GM23338 (cell line): ENCODE results near the gene CDKN1A. TPM values are rescaled to one million over a fixed set of nuclear protein-coding genes. Genes with fewer than 3 reads are reported as not detected.

Source experiments
- ATAC-seq: fragments of 200-7000 bp; cut with Tn5 transposase; 3 replicates; pipeline ENCODE4 v1.9.1; 2020
- DNase-seq: peaks from one replicate; pipeline ENCODE4 v3.0.0-alpha.2; 2015; ENCODE audit warnings: low spot score
- H2AFZ ChIP-seq: fragments of 200-600 bp; sonication (generic); 2 replicates; pipeline ENCODE4 v1.8.0; 2016; ENCODE audit warnings: antibody characterized with exemption, mild to moderate bottlenecking, moderate library complexity
- H3F3A ChIP-seq: fragments of 200-600 bp; sonication (generic); replicated peaks from 2 replicates; pipeline ENCODE4 v1.8.0; 2017; ENCODE audit warnings: antibody characterized with exemption, mixed run types, low read depth
- H3K27ac ChIP-seq: fragments of 200-600 bp; sonication (generic); 2 replicates; pipeline ENCODE4 v1.6.1; 2016; ENCODE audit warnings: low read depth
- H3K27me3 ChIP-seq: fragments of 200-600 bp; sonication (generic); 2 replicates; pipeline ENCODE4 v1.8.0; 2016; ENCODE audit warnings: mild to moderate bottlenecking, mixed run types, moderate library complexity; ENCODE audit not compliant: insufficient read depth
- H3K36me3 ChIP-seq: fragments of 200-600 bp; sonication (generic); 2 replicates; pipeline ENCODE4 v1.8.0; 2016; ENCODE audit warnings: mild to moderate bottlenecking; ENCODE audit not compliant: insufficient read depth
- H3K4me1 ChIP-seq: fragments of 200-600 bp; sonication (generic); 2 replicates; pipeline ENCODE4 v1.8.0; 2016; ENCODE audit warnings: mild to moderate bottlenecking, moderate library complexity; ENCODE audit not compliant: insufficient read depth
- H3K4me2 ChIP-seq: fragments of 200-600 bp; sonication (generic); 2 replicates; pipeline ENCODE4 v1.7.1; 2017; ENCODE audit warnings: mixed run types
- H3K4me3 ChIP-seq: fragments of 200-600 bp; sonication (generic); 2 replicates; pipeline ENCODE4 v1.6.1; 2016; ENCODE audit warnings: mixed run types
- H3K79me2 ChIP-seq: fragments of 200-600 bp; sonication (generic); replicated peaks from 2 replicates; pipeline ENCODE4 v1.8.0; 2017; ENCODE audit warnings: mild to moderate bottlenecking; ENCODE audit not compliant: insufficient read depth
- H3K9me2 ChIP-seq: fragments of 200-600 bp; sonication (generic); 2 replicates; pipeline ENCODE4 v1.8.0; 2017; ENCODE audit not compliant: insufficient read depth
- H4K20me1 ChIP-seq: fragments of 200-600 bp; sonication (generic); replicated peaks from 2 replicates; pipeline ENCODE4 v1.8.0; 2017; ENCODE audit warnings: mild to moderate bottlenecking; ENCODE audit not compliant: insufficient read depth
- H3K27ac Mint-ChIP-seq: 2 replicates; pipeline ENCODE4 v1.8.0; 2020; ENCODE audit warnings: inconsistent platforms, mild to moderate bottlenecking, moderate library complexity, mixed read lengths
- H3K27me3 Mint-ChIP-seq: 3 replicates; pipeline ENCODE4 v1.8.0; 2022; ENCODE audit warnings: low read depth, mild to moderate bottlenecking, moderate library complexity, mixed read lengths, inconsistent platforms; ENCODE audit not compliant: insufficient read depth, poor library complexity
- H3K36me3 Mint-ChIP-seq: 3 replicates; pipeline ENCODE4 v1.8.0; 2021; ENCODE audit warnings: low read depth, mild to moderate bottlenecking, inconsistent platforms, moderate library complexity, mixed read lengths
- H3K4me1 Mint-ChIP-seq: 3 replicates; pipeline ENCODE4 v1.8.0; 2020; ENCODE audit warnings: mild to moderate bottlenecking, inconsistent platforms, mixed read lengths
- H3K4me3 Mint-ChIP-seq: 3 replicates; pipeline ENCODE4 v1.8.0; 2021; ENCODE audit warnings: moderate library complexity, mild to moderate bottlenecking, inconsistent platforms, mixed read lengths
- H3K9me3 Mint-ChIP-seq: 3 replicates; pipeline ENCODE4 v1.8.0; 2020; ENCODE audit warnings: moderate library complexity, mild to moderate bottlenecking, inconsistent platforms, mixed read lengths
- CTCF ChIP-seq, 2 experiments: fragments of 200-600 bp in 1 of 2; sonication (generic) in 1 of 2; conservative IDR thresholded peaks; 2 replicates each; pipeline versions ENCODE4 v1.5.1 to v1.6.1; 2016 to 2017; ENCODE audit warnings: antibody characterized with exemption in 2 of 2, low read depth in 2 of 2, mild to moderate bottlenecking in 2 of 2, moderate library complexity in 1 of 2
- EZH2 ChIP-seq: fragments of 200-600 bp; sonication (generic); IDR thresholded peaks from one replicate; pipeline ENCODE4 v1.8.0; 2017; ENCODE audit warnings: antibody characterized with exemption, mild to moderate bottlenecking, low read depth; ENCODE audit not compliant: unreplicated experiment
- EZH2phosphoT487 ChIP-seq: fragments of 200-600 bp; sonication (generic); IDR thresholded peaks from one replicate; pipeline ENCODE4 v1.8.1; 2018; ENCODE audit warnings: antibody characterized with exemption; ENCODE audit not compliant: unreplicated experiment
- POLR2AphosphoS5 ChIP-seq: IDR thresholded peaks from 2 replicates; pipeline ENCODE4 v1.6.1; 2016; ENCODE audit warnings: antibody characterized with exemption, low read depth
- REST ChIP-seq: IDR thresholded peaks from one replicate; pipeline ENCODE4 v1.6.1; 2018; ENCODE audit warnings: antibody characterized with exemption; ENCODE audit not compliant: unreplicated experiment
- ZNF331 ChIP-seq: fragments of 250-450 bp; sonication (Bioruptor Pico); IDR thresholded peaks from 2 replicates; pipeline ENCODE4 v1.5.0; 2020; ENCODE audit warnings: low read depth, mild to moderate bottlenecking, moderate library complexity
- ZNF462 ChIP-seq: fragments of 250-450 bp; sonication (Bioruptor Pico); IDR thresholded peaks from 2 replicates; pipeline ENCODE4 v1.5.0; 2020; ENCODE audit warnings: mild to moderate bottlenecking, moderate library complexity
- polyA plus RNA-seq: library from polyadenylated mRNA; unstranded; fragments of >200 nt; fragmentation: Nextera tagmentation; extraction: Ambion mirVana; gene quantifications from 2 replicates; pipeline ENCODE4 v1.2.1, GENCODE V29; 2016
- total RNA-seq: library from RNA; depleted of rRNA; stranded (reverse); fragments of >200 nt; shearing (Covaris generic); gene quantifications from 2 replicates; pipeline ENCODE4 v1.2.3, GENCODE V29; 2014

The CDKN1A gene
- total and polyA plus RNA-seq, 2 experiments from 2014 or later: 31.5 to 45.6 TPM

- no peak for TF ChIP-seq REST
- TF ChIP-seq CTCF (conservative IDR thresholded peaks at IDR 0.05; ENCODE audit: low read depth in 2 of 2): no peak
- no peak for TF ChIP-seq EZH2phosphoT487
These were observed 42.0 kb downstream of the CDKN1A start (continued) for GRCh38 chr6:36720251-36721141.

- DNase-seq (no peak), ATAC-seq (no peak)
- no peaks in the 10 kb centered on the region for H3K4me1 ChIP-seq
- Mint-ChIP-seq H3K36me3 (no peaks in the 10 kb centered on the region), H3K27ac (no peak overlapping the region), H3K27me3 (no peaks in the 10 kb centered on the region), H3K4me1 (peaks cover 2% of the 10 kb centered on the region; the same call in 1 of the 3 replicates), H3K9me3 (no peaks in the 10 kb centered on the region), H3K4me3 (no peak overlapping the region)
- no peaks in the 10 kb centered on the region for H3K36me3 ChIP-seq
- H3K4me3 ChIP-seq: no peak overlapping the region
- no peak overlapping the region for H3K4me2 ChIP-seq
- H3K27ac ChIP-seq: no peak overlapping the region
- no peaks in the 10 kb centered on the region for H3K79me2 ChIP-seq
- H3F3A ChIP-seq: no peaks in the 10 kb centered on the region
- no peak overlapping the region for H2AFZ ChIP-seq
- H3K27me3 ChIP-seq: no peaks in the 10 kb centered on the region
- no peaks in the 10 kb centered on the region for H4K20me1 ChIP-seq
- 0 out of 2 replicates have a peak, but pooled peaks cover 3% of the 10 kb centered on the region for H3K9me2 ChIP-seq
- TF ChIP-seq CTCF (conservative IDR thresholded peaks at IDR 0.05; ENCODE audit: low read depth in 2 of 2) (no peak), EZH2 (no peak), ZNF331 (CRISPR knock-in tag) (no peak), EZH2phosphoT487 (no peak), ZNF462 (no peak), POLR2AphosphoS5 (no peak)
These were observed 43.0 kb downstream of the CDKN1A start for GRCh38 chr6:36721369-36722140.
